Tibial nerve (tissue), 4 donors: ENCODE measurements around the gene ZNF385B.

Experiments
- EP300 ChIP-seq, 2 donors: sonication (generic); formaldehyde crosslinking; IDR thresholded peaks; one replicate each; pipeline ENCODE4 v1.6.1; 2017; ENCODE audit warnings: antibody characterized with exemption in 2 of 2, mild to moderate bottlenecking in 1 of 2
- POLR2A ChIP-seq, 2 donors: fragments of 450-650 bp; IDR thresholded peaks; one replicate each; pipeline ENCODE4 v1.6.1; 2017; ENCODE audit warnings: antibody characterized with exemption in 2 of 2, mild to moderate bottlenecking in 2 of 2, moderate library complexity in 2 of 2
- TF ChIP-seq, protein P1 (sequence below), 5 experiments: fragments of 200-600 bp in 3 of 5; fragments of 450-650 bp in 2 of 5; sonication (generic) in 3 of 5; IDR thresholded peaks; one replicate each; pipeline ENCODE4 v1.5.1; 2016 to 2019; ENCODE audit warnings: antibody characterized with exemption in 5 of 5, mild to moderate bottlenecking in 3 of 5, moderate library complexity in 2 of 5

DNA sequence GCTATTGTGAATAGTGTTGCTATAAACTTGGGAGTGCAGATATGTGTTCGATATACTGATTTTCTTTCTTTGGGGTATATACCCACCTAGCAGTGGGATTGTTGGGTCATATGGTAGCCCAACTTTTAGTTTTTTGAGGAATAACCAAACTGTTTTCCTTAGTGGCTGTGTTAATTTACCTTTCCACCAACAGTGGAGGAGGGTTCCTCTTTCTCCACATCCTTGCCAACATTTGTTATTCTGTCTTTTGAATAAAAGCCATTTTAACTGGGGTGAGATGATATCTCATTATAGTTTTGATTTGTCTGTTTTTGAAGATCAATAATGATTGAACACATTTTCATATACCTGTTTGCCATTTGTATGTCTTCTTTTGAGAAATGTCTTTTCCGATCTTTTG lies 314.8 kb downstream of the ZNF385B start:
- TF ChIP-seq, protein P1, sequence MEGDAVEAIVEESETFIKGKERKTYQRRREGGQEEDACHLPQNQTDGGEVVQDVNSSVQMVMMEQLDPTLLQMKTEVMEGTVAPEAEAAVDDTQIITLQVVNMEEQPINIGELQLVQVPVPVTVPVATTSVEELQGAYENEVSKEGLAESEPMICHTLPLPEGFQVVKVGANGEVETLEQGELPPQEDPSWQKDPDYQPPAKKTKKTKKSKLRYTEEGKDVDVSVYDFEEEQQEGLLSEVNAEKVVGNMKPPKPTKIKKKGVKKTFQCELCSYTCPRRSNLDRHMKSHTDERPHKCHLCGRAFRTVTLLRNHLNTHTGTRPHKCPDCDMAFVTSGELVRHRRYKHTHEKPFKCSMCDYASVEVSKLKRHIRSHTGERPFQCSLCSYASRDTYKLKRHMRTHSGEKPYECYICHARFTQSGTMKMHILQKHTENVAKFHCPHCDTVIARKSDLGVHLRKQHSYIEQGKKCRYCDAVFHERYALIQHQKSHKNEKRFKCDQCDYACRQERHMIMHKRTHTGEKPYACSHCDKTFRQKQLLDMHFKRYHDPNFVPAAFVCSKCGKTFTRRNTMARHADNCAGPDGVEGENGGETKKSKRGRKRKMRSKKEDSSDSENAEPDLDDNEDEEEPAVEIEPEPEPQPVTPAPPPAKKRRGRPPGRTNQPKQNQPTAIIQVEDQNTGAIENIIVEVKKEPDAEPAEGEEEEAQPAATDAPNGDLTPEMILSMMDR (IDR thresholded peaks at IDR 0.05) = no peak
- no peak for TF ChIP-seq EP300 (IDR thresholded peaks at IDR 0.05)
- TF ChIP-seq POLR2A (IDR thresholded peaks at IDR 0.05) = no peak
